Endothelial cell of umbilical vein (primary cell): ENCODE data around the gene TLE7. TPM values are rescaled to one million over a fixed set of nuclear protein-coding genes. Genes with fewer than 3 reads are reported as not detected.

Source experiments
- BruUV-seq: library from RNA; stranded (reverse); fragments of 400-500 nt; replicated peaks from 2 replicates; lab custom pipeline; 2021; lab: Mats Ljungman, UMichigan
- CTCF ChIA-PET: fragments of 300-600, 350-600 bp; sonication (Branson Sonifier 250); formaldehyde crosslinking; loops from one replicate; lab custom pipeline; 2021; ENCODE audit warnings: antibody characterized with exemption, inconsistent platforms; lab: Charles Lee
- POLR2A ChIA-PET: fragments of 300-600, 350-600 bp; sonication (Branson Sonifier 250); formaldehyde crosslinking; loops from one replicate; lab custom pipeline; 2021; ENCODE audit warnings: antibody characterized with exemption, inconsistent platforms; lab: Charles Lee
- DNase-seq: peaks from one replicate; pipeline ENCODE4 v3.0.0-alpha.2; 2011; ENCODE audit warnings: low read depth, low spot score
- FAIRE-seq: peaks from 2 replicates; lab custom pipeline; 2011; peaks lifted over from hg19 to GRCh38; lab: Jason Lieb, UNC
- H2AFZ ChIP-seq: 2 replicates; pipeline ENCODE4 v1.6.0; 2012; ENCODE audit warnings: low read depth, low read length, control low read depth, inconsistent platforms
- H3K27ac ChIP-seq: 2 replicates; pipeline ENCODE4 v1.5.1; 2011; ENCODE audit warnings: low read depth, mild to moderate bottlenecking, control low read depth, low read length, moderate library complexity; ENCODE audit not compliant: insufficient read depth
- H3K27me3 ChIP-seq, 2 experiments: 2 replicates each; pipeline versions ENCODE4 v1.6.0 to v1.6.1; 2011; ENCODE audit warnings: low read length in 2 of 2, mixed read lengths in 1 of 2; ENCODE audit not compliant: control insufficient read depth in 2 of 2, insufficient read depth in 2 of 2
- H3K36me3 ChIP-seq, 2 experiments: 2 replicates in 1 of 2; 3 replicates in 1 of 2; pipeline ENCODE4 v1.5.1; 2011; ENCODE audit warnings: low read length in 2 of 2, mild to moderate bottlenecking in 1 of 2, moderate library complexity in 1 of 2; ENCODE audit not compliant: control insufficient read depth in 2 of 2, insufficient read depth in 2 of 2; ENCODE audit errors: extremely low read depth in 1 of 2
- H3K4me1 ChIP-seq: 3 replicates; pipeline ENCODE4 v1.5.1; 2011; ENCODE audit warnings: mild to moderate bottlenecking, low read length; ENCODE audit not compliant: control insufficient read depth, insufficient read depth; ENCODE audit errors: extremely low read depth
- H3K4me2 ChIP-seq: 2 replicates; pipeline ENCODE4 v1.6.1; 2011; ENCODE audit warnings: low read length, control low read depth, mixed read lengths; ENCODE audit not compliant: insufficient read depth
- H3K4me3 ChIP-seq, 3 experiments: fragments of 200-600 bp in 1 of 3; sonication (generic), shearing (Covaris generic) in 1 of 3; replicated peaks in 1 of 3; 2 replicates each; pipeline ENCODE4 v1.5.1; 2011 to 2016; ENCODE audit warnings: control low read depth in 3 of 3, low read length in 3 of 3, mild to moderate bottlenecking in 2 of 3, inconsistent platforms in 1 of 3, low read depth in 1 of 3, moderate library complexity in 1 of 3; ENCODE audit not compliant: insufficient read depth in 1 of 3
- H3K79me2 ChIP-seq: 2 replicates; pipeline ENCODE4 v1.6.0; 2012; ENCODE audit warnings: low read length, inconsistent platforms; ENCODE audit not compliant: control insufficient read depth, insufficient read depth
- H3K9ac ChIP-seq: replicated peaks from 2 replicates; pipeline ENCODE3; 2011; ENCODE audit warnings: low read length, control low read depth; ENCODE audit not compliant: insufficient read depth; ENCODE audit errors: extremely low read depth
- H3K9me1 ChIP-seq: replicated peaks from 3 replicates; pipeline ENCODE4 v1.6.0; 2011; ENCODE audit warnings: mild to moderate bottlenecking, low read length; ENCODE audit not compliant: control insufficient read depth, insufficient read depth; ENCODE audit errors: extremely low read depth
- H3K9me3 ChIP-seq: replicated peaks from 2 replicates; pipeline ENCODE4 v1.5.1; 2012; ENCODE audit warnings: low read length, inconsistent platforms; ENCODE audit not compliant: control insufficient read depth, insufficient read depth
- H4K20me1 ChIP-seq: replicated peaks from 2 replicates; pipeline ENCODE3; 2011; ENCODE audit warnings: mild to moderate bottlenecking, low read length; ENCODE audit not compliant: control insufficient read depth, insufficient read depth; ENCODE audit errors: extremely low read depth
- EZH2 ChIP-seq: IDR thresholded peaks from 2 replicates; pipeline ENCODE4 v1.6.1; 2012; ENCODE audit warnings: borderline replicate concordance, low read depth, mild to moderate bottlenecking, moderate library complexity, low read length, inconsistent platforms; ENCODE audit not compliant: severe bottlenecking
- FOS ChIP-seq: IDR thresholded peaks from 2 replicates; pipeline ENCODE4 v1.6.1; 2011; ENCODE audit warnings: mild to moderate bottlenecking, low read length, moderate library complexity, borderline replicate concordance; ENCODE audit not compliant: insufficient read depth
- GATA2 ChIP-seq: IDR thresholded peaks from 2 replicates; pipeline ENCODE4 v1.7.0; 2011; ENCODE audit warnings: low read depth, mild to moderate bottlenecking, moderate library complexity, mixed read lengths, low read length; ENCODE audit not compliant: insufficient read length, insufficient read depth
- JUN ChIP-seq: IDR thresholded peaks from 2 replicates; pipeline ENCODE4 v1.6.1; 2011; ENCODE audit warnings: borderline replicate concordance, low read depth; ENCODE audit not compliant: insufficient read length, insufficient read depth
- MYC ChIP-seq: IDR thresholded peaks from one replicate; pipeline ENCODE4 v1.6.1; 2011; ENCODE audit warnings: mild to moderate bottlenecking, low read depth, low read length
- POLR2A ChIP-seq: IDR thresholded peaks from 2 replicates; pipeline ENCODE4 v1.6.1; 2012; ENCODE audit warnings: low read depth, mild to moderate bottlenecking, control low read depth, low read length
- POLR2AphosphoS5 ChIP-seq: IDR thresholded peaks from 2 replicates; pipeline ENCODE4 v1.6.1; 2012; ENCODE audit warnings: low read depth, mild to moderate bottlenecking, control low read depth, low read length, moderate library complexity; ENCODE audit not compliant: insufficient read depth
- dilution Hi-C: fragments of 300-500 bp; cut with MboI; formaldehyde crosslinking; loops from one replicate; pipeline ENCODE4 v1.15.0; 2019; ENCODE audit warnings: low sequenced_read_pairs; ENCODE audit not compliant: extremely low pct_ligation_motif_present
- intact Hi-C: fragments of 100-400 bp; cut with micrococcal nuclease; formaldehyde crosslinking; loops from one replicate; pipeline ENCODE4 v1.10.0; 2022
- polyA plus RNA-seq, 4 experiments: library from polyadenylated mRNA; depleted of rRNA in 3 of 4; stranded (reverse) in 3 of 4; unstranded in 1 of 4; fragments of >200 nt; gene quantifications; 2 replicates each; pipeline versions ENCODE4 v1.2.1 to v1.2.3, GENCODE V29; 2011 to 2012; ENCODE audit warnings: missing spikeins in 1 of 4
- total RNA-seq: library from RNA; stranded (reverse); gene quantifications from 2 replicates; pipeline ENCODE4 v1.2.3, GENCODE V29; 2021
- TF ChIP-seq, protein P1 (sequence below): IDR thresholded peaks from 2 replicates; pipeline ENCODE4 v1.6.1; 2011; ENCODE audit not compliant: insufficient read depth, insufficient read length
- TF ChIP-seq, protein P2 (sequence below), 2 donors: IDR thresholded peaks; 1 replicate in 1 of 2; 2 replicates in 1 of 2; pipeline ENCODE4 v1.5.1; 2011; ENCODE audit warnings: low read length in 2 of 2, mild to moderate bottlenecking in 2 of 2, moderate library complexity in 2 of 2, control low read depth in 1 of 2, inconsistent platforms in 1 of 2, low read depth in 1 of 2; ENCODE audit not compliant: insufficient read depth in 1 of 2; ENCODE audit errors: extremely low read depth in 1 of 2

TLE7 gene
- total and polyA plus RNA-seq, 2 donors (not counting 3 experiments of a cell fraction or from before 2014, with no cell fraction given) = not detected

DNA sequence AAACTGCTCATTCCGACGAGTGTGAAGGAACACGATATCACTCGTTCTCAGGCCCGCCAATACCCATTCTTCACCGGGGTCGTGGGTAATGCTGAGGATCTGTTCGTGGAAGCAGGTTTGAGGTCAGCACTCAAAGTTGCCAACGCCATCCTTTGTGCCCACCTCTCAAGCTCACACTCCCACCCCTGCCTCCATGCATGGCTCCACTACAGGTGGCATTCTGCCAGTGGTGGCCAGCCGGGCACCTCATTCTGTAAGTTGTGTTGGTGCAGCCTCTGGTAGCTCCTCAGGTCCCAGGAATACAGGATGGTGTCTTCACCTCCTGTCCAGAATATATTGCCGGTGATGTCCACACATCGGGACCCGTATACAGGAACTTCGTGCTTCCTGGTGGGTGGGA, 10.7 kb downstream of the TLE7 start:
- TF ChIP-seq POLR2A (no peak), FOS (no peak), EZH2 (no peak), POLR2AphosphoS5 (no peak)
- TF ChIP-seq, protein P1, sequence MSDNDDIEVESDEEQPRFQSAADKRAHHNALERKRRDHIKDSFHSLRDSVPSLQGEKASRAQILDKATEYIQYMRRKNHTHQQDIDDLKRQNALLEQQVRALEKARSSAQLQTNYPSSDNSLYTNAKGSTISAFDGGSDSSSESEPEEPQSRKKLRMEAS = no peak
- no peaks in the 10 kb centered on the region for H3K36me3 ChIP-seq
- intact Hi-C loops = no loop called here
- ChIA-PET CTCF (no interaction called here), POLR2A (no interaction called here)
- no peak overlapping the region for H3K27ac ChIP-seq
- FAIRE-seq = no peak
- no peak overlapping the region for H3K4me3 ChIP-seq
- no peaks in the 10 kb centered on the region for H3K4me1 ChIP-seq
- no peaks in the 10 kb centered on the region for H3K9me1 ChIP-seq
- no TSS peak for BruUV-seq
- H3K4me2 ChIP-seq = no peak overlapping the region
- H2AFZ ChIP-seq = no peak overlapping the region
- H4K20me1 ChIP-seq = no peaks in the 10 kb centered on the region
- no peaks in the 10 kb centered on the region for H3K79me2 ChIP-seq
- H3K9ac ChIP-seq = no peak overlapping the region
- dilution Hi-C loops = no loop called here
- no peak for DNase-seq
- H3K27me3 ChIP-seq = peaks cover 0 to 3% of the 10 kb centered on the region in 2 experiments
- H3K9me3 ChIP-seq = no peaks in the 10 kb centered on the region

DNA sequence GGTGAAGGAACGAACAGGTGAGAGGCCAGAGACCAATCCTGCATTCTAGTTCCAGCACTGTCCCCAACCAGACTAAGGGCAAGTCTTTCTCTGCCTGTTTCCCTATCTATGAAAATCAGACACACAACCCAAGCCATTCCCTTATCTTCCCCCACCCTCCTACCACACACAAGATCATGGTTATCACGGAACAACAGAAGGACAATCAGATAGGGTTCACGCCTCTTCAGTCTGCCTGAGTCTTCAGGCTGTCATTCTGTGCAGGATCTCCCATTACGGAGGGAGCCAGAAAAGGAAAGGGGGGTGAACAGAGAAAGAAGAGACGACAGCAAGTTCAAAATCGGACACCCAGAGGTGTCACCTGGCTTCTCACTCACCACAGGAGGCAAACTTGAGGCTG, 11.1 kb downstream of the TLE7 start:
- FAIRE-seq = no peak

More for the DNA sequence above, 11.1 kb downstream of the TLE7 start:
- BruUV-seq = no TSS peak
- no peak overlapping the region for H3K4me2 ChIP-seq
- H3K27ac ChIP-seq = no peak overlapping the region
- ChIA-PET CTCF (no interaction called here), POLR2A (no interaction called here)
- no peaks in the 10 kb centered on the region for H3K9me1 ChIP-seq
- H3K4me3 ChIP-seq = no peak overlapping the region
- no peaks in the 10 kb centered on the region for H4K20me1 ChIP-seq
- H3K4me1 ChIP-seq = no peaks in the 10 kb centered on the region
- intact Hi-C loops (no loop called here), dilution Hi-C loops (no loop called here)
- no peaks in the 10 kb centered on the region for H3K79me2 ChIP-seq
- H3K36me3 ChIP-seq = no peaks in the 10 kb centered on the region
- no peaks in the 10 kb centered on the region for H3K9me3 ChIP-seq
- TF ChIP-seq MYC = no peak
- TF ChIP-seq, protein P1 = no peak
- no peak for TF ChIP-seq EZH2
- TF ChIP-seq FOS = no peak
- no peak for TF ChIP-seq JUN
- TF ChIP-seq GATA2 = no peak
- no peak for TF ChIP-seq POLR2A
- TF ChIP-seq, protein P2, sequence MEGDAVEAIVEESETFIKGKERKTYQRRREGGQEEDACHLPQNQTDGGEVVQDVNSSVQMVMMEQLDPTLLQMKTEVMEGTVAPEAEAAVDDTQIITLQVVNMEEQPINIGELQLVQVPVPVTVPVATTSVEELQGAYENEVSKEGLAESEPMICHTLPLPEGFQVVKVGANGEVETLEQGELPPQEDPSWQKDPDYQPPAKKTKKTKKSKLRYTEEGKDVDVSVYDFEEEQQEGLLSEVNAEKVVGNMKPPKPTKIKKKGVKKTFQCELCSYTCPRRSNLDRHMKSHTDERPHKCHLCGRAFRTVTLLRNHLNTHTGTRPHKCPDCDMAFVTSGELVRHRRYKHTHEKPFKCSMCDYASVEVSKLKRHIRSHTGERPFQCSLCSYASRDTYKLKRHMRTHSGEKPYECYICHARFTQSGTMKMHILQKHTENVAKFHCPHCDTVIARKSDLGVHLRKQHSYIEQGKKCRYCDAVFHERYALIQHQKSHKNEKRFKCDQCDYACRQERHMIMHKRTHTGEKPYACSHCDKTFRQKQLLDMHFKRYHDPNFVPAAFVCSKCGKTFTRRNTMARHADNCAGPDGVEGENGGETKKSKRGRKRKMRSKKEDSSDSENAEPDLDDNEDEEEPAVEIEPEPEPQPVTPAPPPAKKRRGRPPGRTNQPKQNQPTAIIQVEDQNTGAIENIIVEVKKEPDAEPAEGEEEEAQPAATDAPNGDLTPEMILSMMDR (IDR thresholded peaks at IDR 0.05; ENCODE audit: extremely low read depth in 1 of 2, insufficient read depth in 1 of 2, low read depth in 1 of 2, low read length in 2 of 2) = no peak
- TF ChIP-seq POLR2AphosphoS5 = no peak
- no peak for DNase-seq
- no peak overlapping the region for H3K9ac ChIP-seq
- no peak overlapping the region for H2AFZ ChIP-seq
- H3K27me3 ChIP-seq = peaks cover 0 to 4% of the 10 kb centered on the region in 2 experiments
